Esophagus squamous epithelium (tissue), 4 donors: Measurements from ENCODE around the gene MAP3K8.

Source experiments
- POLR2A ChIP-seq, 4 donors: fragments of 450-650 bp; IDR thresholded peaks; one replicate each; pipeline ENCODE4 v1.6.1; 2017; ENCODE audit warnings: antibody characterized with exemption in 4 of 4, mild to moderate bottlenecking in 4 of 4, moderate library complexity in 3 of 4
- TF ChIP-seq, protein P1 (sequence below), 6 experiments: fragments of 450-650 bp in 4 of 6; fragments of 200-600 bp in 2 of 6; sonication (generic) in 2 of 6; IDR thresholded peaks; one replicate each; pipeline ENCODE4 v1.5.1; 2016 to 2019; ENCODE audit warnings: antibody characterized with exemption in 6 of 6, mild to moderate bottlenecking in 4 of 6, moderate library complexity in 4 of 6

DNA sequence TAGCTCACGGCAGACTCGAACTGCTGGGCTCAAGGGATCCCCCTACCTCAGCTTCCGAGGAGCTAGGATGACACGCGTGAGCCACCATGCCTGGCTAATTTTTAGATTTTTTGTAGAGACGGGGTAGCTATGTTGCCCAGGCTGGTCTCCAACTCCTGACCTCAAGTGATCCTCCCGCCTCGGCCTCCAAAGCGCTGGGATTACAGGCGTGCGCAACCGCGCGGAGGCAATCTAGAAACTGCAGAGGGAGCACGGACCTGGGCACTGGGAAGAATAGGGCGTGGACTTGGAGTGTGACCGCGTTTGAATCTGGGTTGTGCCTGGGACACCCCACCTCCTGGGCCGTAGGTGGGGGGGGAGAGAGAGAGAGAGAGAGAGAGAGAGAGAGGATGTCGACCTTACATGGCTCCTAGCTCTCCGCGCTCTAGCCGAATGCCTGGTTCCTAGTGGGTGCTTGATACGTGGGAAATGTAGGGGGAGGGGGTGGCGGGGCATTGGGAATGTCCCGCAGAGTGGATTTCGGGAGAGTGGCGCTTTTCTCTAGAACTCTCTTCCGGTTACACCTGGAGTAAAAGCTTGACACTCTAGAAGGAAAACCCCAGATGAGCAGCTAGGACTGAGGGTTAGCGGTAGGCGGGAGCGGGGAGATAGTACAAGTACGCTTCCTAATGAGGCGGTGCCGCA, 1.2 kb upstream of the MAP3K8 start:
- TF ChIP-seq POLR2A (IDR thresholded peaks at IDR 0.05), result no peak
- TF ChIP-seq, protein P1, sequence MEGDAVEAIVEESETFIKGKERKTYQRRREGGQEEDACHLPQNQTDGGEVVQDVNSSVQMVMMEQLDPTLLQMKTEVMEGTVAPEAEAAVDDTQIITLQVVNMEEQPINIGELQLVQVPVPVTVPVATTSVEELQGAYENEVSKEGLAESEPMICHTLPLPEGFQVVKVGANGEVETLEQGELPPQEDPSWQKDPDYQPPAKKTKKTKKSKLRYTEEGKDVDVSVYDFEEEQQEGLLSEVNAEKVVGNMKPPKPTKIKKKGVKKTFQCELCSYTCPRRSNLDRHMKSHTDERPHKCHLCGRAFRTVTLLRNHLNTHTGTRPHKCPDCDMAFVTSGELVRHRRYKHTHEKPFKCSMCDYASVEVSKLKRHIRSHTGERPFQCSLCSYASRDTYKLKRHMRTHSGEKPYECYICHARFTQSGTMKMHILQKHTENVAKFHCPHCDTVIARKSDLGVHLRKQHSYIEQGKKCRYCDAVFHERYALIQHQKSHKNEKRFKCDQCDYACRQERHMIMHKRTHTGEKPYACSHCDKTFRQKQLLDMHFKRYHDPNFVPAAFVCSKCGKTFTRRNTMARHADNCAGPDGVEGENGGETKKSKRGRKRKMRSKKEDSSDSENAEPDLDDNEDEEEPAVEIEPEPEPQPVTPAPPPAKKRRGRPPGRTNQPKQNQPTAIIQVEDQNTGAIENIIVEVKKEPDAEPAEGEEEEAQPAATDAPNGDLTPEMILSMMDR (IDR thresholded peaks at IDR 0.05), result peak in 1 of 6 experiments; percentile 17
